ENCODE results near the gene PPP1R13B. TPM values are rescaled to one million over a fixed set of nuclear protein-coding genes. Genes with fewer than 3 reads are reported as not detected.

PPP1R13B gene
- total RNA-seq, 1 donor from 2014 or later, result 14.7 TPM

DNA sequence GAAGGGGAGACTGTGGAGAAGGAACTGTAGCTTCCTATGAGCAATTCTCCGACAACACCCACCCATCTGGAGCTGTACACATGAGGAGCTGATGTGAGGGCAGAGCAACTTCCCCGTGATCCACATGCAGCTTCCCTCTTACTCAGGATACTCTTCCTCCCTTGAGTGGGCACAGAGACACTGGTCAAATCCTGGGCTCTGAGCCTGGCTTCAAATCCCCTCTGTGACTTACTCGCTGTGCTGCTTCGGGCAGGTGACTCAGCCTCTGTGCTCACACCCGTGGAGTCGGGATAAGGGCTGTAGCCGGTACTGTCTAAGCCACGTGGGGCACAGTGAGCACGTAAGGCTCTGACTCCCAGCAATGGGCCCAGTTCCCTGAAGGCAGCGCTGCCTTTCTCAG, 100.7 kb downstream of the PPP1R13B start:
- DNase-seq (ENCODE audit: low read depth in 2 of 2), result no peak

DNA sequence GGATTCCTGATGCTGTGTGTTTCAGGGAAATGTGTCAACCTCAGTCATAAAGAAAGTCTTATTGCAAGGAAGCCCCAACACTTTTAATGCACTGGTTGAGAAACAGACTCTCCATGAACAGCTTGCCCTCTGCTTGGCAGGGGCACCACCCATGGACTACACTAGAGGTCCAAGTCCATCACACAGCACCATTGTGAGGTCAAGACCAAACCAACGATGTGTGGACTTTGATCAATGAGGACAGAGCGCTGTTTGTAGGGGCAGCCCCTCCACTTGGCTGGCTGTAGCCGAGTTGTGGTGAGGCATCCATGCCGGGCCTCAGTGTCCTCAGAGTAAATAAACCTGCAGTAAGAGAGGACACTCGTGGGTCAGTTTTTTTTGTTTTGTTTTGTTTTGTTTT, 102.0 kb downstream of the PPP1R13B start:
- no peak for DNase-seq (ENCODE audit: low read depth in 2 of 2)

DNA sequence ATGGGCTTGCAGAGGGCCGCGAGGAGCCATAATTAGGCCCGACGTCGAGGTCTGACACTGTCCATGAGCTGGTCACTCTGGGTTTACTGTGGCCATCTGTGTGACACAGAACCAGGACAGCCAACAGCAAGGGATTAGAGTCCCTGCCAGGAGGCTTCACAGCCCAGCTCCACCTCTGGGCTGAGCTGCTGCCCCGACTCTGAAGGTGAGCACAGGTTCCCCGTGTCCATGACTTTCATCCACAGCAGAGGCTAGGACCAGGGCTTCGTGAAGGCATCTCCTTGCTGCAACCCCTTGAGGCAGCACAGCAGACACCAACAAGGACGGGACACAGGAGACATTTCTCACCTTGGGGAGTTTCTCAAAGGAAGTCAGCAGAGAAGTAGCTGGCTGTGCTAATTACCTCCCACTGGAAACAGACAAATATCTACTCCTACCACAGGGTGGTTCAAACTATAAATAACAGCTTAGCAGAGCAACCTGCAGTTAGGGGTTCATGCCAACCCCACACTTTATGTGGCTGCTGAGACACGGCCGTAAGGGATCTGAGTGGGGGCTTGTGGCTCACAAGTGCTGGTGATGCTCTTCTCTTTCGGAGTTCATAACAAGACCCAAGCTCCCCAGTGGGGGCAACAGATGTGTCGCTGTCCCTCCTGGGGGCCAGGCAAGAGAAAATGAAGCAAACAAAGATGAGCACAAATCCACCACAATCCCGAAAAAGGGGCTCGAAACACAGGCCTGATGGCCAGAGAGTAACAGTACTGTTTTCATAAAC, 102.6 kb downstream of the PPP1R13B start:
- no peak for DNase-seq (ENCODE audit: low read depth in 2 of 2)

DNA sequence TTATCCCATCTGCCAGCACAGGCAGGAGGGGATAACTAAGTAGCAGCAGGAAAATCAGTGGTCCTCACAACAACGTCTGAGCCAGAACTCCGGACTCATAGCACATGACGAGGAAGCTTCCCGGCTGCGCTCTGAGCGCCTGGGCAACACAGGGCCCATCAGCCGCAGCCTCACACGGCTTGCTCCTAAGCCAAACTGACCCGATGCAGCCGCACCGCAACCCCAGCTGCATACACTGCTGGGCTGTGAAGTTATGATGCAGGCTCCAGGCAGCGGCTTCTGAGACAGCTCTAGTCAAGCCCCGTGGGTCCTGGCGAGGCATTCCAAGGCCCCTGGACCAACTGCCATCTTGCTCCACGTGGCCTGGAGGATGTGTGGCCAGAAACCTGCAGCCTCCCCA, 103.7 kb downstream of the PPP1R13B start:
- DNase-seq (ENCODE audit: low read depth in 2 of 2), result no peak

DNA sequence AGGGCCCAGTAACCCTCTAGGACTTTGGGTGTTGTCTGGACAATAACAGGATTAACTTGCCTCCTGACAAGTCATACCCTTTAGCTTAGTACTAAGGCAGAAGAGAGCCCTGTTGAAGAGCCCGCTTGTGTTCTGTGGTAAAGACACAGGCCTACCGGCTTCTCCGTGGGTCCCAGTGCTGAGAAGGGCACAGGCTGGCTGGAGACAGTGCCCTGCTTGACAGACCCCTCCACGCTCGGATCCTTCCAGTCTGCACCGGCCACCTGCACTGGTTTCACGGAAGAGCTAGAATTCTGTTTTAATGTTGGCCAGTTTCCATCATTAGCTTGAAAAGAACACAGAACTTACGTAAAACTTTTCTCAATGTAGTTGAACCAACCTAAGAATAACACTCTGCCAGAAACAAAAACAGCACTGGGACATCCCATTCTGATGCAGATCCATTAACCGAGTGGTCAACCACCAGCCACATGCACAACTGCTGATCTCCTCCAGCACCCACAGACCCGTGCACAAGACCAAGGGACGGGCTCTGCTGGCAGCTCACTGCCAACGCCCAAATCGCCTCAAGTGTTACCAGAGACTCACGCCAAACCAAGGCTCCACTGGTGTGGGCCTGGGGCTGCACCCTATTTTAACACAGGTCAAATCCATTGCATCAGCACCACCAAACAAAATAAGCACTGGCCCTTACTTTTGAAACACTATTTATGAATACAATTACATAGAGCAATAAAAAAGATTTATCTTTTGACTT, 104.7 kb downstream of the PPP1R13B start:
- no peak for DNase-seq (ENCODE audit: low read depth in 2 of 2)

DNA sequence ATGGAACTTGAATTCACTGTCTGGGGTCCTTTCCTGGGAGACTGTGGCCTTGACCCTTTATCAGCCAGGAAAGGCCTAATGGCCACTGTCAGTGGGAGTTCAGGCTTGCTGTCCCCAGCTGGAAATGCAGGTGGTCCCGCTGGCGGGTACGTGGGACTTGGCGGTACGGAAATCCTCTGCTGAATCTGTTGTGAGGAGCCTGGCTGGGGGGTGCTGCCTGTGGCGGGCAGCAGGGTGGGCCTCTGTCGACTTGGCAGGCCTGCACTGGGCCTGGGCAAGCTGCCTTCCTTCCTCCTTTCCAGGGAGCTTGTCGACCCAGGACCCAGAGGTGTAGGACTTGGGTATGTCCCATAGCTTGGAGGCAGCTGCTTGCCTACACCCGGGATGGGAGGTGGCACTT, 105.5 kb downstream of the PPP1R13B start:
- no peak for DNase-seq (ENCODE audit: low read depth in 2 of 2)

DNA sequence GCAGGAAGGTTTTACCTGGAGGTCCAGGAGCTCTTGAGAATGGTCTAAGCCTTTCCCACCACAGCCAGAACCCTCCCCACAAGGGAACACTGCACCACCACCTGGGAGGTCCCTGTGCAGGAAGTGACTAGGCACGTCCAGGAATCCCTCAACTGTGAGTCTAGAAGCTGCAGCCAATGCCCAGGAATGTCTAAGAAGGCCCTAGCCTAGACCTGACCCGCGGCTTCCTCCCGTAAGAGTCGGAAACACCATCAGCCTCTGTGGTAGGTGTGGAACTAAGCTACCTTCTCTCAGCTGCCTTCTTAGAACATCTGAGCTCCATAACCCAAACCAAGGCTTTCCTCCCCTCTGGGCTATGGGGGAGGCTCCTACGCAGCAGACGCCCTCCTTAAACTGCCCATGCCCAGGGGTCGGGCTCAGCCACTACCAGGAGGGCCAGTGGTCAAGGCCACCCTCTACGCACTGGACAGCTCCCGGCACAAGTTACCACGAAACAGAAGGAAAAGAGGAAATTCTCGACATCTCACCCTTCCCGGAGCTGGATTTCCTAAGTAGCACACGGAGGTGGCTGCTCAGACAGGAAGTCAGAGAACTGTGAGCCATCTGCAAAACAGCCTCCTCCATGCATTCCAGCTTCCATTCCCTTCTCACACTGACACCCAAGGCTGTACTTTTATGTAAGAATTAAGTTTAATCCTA, 106.2 kb downstream of the PPP1R13B start:
- DNase-seq (ENCODE audit: low read depth in 2 of 2), result peak in 1 of 2 donors; percentile 65

DNA sequence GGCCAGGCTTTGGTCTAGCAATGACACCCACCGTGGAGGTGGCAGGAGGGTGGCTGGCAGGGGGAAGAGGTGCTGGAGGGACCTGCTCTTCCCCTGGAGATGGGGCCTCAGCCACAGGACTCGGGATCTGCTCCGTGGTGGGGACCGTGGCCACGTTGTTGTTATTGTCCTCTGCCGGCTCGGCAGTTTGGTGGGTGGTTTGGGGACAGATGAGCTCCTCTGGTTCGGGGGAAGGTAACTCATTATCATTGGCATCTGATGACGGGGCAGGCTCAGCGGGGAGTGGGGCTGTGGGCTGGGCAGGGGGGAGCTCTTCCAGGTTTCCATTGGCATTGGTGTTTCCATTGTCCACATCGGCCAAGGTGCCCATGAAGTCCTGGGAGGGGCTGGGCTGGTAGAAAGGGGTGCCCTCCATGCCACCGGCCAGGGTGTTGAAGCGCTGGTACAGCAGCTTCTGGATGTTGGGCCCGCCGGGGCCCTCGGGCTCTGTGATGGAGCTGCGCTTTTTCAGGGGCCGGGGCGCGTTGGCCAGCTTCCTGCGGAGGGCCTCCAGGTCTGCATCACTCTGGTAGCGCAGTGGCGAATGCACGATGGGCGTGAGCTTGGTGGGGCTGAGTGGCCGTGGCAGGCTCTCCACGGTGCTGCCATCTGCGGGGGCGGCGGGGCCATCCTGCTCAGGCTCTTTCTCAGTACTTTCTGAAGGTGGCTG, 107.4 kb downstream of the PPP1R13B start:
- DNase-seq (ENCODE audit: low read depth in 2 of 2), result no peak

DNA sequence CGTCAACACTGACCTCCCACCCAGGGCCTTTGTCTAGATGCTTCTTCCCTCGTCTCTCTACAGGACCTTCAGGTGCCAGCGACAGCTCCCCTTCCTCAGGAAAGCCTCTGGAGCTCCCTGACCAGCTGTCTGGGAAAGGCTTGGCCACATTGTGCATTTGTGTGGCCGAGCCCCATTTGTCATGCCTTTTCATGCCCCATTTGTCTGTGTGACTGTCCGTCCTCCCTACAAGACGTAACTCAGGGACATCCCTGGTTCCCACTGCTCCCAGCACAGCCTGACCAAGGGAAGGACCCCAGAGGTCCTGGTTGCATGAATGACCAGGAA, 107.9 kb downstream of the PPP1R13B start:
- no peak for DNase-seq (ENCODE audit: low read depth in 2 of 2)

DNA sequence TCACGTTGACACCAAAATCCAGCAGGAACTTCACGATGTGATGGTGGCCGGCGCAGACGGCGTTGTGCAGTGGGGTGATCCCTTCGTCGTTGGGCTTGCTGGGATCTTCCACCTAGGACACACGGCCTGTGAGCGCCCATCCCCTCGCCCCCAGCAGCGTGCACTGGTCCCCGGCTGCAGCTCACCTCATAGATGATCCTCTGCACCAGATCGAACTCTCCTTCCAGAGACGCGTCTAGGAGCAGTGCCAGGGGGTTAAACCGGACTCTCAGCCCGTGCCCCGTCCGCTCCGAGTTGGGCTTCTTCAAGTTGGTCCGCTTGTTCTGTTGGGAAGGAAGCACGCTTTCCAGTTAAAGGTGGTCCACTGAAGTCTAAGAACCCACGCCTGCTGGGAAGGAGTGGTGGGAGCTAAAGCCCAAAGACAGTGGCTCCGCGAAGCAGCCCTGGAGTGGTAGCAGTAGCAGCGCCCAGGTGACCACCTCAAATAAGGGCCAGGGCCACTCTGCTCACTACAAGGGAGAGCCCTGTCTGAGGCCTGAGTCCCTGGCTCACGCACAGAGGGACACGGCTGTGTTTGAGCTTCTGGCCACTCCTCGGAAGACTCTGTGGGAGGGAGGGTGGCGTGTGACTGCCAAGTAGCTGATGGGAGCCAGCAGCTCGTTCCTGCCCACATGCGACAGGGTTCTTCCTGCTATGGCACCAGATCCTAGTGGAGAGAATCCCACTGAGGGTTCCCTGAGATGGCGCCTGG, 108.5 kb downstream of the PPP1R13B start:
- DNase-seq (ENCODE audit: low read depth in 2 of 2), result no peak

DNA sequence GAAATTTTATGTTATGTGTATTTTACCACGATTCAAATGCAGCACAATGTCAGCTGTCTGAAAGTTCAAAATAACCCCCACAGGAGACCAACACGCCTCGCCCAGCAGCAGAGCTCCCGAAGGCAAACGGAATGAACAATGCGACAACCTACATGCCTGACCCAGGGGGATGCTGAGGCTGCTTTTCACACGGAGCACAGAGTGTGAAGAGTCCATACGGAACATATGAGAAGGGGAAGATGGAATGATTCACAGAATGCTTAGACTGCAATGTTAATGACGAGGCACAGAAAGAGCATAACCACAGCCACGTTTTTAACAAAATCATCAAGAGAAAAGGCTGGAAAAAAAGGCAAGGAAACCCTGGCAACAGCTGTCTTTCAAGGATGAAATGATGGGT, 109.2 kb downstream of the PPP1R13B start:
- no peak for DNase-seq (ENCODE audit: low read depth in 2 of 2)

DNA sequence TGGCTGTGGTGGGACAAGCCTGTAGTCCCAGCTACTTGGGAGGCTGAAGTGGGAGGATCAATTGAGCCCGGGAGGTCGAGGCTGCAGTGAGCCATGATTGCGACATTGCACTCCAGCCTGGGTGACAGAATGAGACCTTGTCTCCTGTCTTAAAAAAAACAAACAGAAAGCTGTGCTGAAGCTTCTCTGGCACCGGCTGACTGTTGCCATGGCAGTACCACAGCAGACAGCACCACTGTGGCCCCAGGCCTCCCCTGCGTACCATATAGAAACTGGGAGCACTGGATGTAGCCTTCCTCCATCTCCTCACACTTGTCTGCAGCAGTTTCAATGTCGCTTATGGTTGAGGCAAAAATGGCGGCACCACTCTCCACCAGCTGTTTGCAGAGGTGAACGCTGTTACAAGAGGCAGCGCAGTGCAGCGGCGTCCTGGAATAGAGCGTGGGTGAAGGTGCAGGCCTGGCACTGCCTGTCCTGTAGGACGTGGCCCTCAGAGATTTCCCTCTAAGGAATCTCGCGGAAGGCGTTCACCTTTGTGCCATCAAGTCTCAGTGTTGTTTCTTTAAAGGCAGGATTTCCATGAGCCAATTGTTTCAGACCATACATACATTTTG, 109.8 kb downstream of the PPP1R13B start:
- DNase-seq (ENCODE audit: low read depth in 2 of 2), result no peak

DNA sequence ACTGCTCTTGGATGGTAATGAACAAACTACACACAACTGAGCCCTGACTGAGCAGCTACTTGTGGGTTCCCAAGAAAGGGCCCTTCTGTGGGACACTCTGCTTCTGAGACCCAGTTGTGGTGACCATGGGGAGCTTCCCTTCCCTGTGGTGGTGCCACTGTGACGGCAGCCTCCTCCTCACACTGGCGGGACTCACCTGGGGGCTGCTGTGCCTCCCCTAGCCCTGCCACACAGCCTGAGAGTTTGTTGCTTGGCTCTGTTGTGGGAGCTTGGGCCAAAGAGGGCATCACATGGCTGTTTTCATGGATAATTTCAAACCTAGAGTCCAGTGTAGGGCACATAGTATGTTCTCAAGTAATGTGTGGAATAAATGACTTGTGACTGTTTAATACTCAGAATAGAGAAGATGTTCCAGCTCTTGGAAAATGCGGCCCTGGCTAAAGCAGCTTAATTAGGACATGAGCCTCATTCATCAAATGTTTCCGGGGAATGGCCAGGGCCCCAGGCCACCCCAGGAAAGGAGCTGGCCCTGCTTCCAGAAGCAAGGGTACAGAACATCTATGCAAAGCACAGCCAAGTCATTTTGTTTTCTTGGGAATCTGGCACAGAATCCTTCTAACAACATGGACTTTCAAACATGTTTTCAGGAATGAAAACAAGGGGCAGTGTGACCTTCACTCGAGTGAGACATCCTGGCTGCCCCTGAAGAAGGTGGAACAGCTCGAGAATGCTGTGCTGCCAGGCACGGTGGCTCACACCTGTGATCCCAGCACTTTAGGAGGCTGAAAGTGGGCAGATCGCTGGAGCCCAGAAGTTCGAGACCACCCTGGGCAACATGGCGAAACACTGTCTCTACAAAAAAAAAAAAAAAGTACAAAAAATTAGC, 110.6 kb downstream of the PPP1R13B start:
- no peak for DNase-seq (ENCODE audit: low read depth in 2 of 2)

DNA sequence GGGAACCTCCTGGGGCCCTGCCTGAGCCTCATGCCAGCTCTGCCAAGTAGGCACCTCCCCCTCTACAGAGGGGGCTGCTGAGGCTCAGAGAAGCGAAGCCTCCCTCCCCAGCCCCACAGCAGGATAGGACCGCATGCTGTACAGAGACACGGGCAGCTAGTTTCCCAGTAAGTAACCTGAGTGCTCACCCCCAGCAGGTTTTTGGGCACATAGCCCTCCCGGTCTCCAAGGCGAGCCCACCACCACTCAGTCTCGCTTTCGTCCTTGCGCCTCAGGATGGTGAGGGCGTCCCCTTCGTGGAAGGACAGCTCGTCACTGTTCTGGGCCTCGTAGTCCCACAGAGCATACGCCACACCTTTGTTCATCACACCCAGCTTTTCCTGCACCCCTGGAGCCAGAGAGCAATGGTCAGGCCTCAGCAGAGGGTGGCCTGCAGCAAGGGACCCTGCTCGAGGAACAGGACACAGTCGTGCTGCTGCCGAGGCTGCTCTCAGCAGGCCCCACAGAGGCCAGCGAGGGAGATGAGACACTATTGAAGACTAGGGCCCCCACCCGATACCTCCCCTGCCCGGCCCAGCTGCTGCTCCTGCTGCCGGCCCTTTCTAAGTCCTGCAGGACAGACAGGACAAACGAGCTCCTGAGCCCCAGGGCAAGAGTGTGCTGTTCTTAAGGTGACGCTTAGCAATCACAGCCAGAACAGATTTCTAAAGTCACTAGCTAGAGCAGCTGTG, 111.4 kb downstream of the PPP1R13B start:
- DNase-seq (ENCODE audit: low read depth in 2 of 2), result no peak

DNA sequence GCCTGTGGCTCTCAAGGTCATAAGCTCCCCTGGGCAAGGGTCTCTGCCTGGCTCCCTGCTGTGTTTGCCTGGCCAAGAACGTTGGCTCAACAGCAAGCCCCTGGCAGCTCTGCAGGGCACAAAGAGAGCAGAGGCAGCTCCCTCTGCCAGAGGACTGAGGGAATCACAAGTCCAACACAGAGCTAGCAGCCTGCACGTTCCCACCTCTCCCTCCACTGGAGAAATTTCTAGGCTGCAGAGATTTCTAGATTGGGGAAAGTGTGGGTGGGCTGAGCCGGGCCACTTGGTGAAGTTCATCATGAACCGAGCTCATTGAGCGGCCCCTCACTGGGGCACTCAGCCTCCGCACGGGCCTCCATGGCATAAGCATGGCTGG, 111.9 kb downstream of the PPP1R13B start:
- peak; percentile 29 to 55 for DNase-seq (ENCODE audit: low read depth in 2 of 2)

DNA sequence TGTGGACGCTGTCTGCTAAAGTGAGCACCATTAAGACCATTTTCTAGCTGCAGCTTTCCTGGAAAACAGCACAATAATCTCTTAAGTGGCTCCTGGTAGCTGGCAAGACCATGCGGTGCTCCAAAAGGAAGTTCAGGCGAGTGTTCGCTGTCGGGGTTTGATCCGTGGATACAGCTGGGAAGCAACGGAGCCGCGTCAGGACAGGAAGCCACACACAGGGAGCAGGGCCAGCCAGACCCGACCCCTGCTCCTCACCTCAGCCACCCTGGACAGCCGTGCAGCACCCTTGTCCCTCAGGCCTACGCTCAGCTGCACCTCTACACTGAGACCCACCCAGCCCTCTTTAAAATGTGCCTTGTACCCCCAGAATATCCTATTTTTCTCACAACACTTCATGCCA, 112.4 kb downstream of the PPP1R13B start:
- peak in 1 of 2 donors; percentile 63 for DNase-seq (ENCODE audit: low read depth in 2 of 2)

DNA sequence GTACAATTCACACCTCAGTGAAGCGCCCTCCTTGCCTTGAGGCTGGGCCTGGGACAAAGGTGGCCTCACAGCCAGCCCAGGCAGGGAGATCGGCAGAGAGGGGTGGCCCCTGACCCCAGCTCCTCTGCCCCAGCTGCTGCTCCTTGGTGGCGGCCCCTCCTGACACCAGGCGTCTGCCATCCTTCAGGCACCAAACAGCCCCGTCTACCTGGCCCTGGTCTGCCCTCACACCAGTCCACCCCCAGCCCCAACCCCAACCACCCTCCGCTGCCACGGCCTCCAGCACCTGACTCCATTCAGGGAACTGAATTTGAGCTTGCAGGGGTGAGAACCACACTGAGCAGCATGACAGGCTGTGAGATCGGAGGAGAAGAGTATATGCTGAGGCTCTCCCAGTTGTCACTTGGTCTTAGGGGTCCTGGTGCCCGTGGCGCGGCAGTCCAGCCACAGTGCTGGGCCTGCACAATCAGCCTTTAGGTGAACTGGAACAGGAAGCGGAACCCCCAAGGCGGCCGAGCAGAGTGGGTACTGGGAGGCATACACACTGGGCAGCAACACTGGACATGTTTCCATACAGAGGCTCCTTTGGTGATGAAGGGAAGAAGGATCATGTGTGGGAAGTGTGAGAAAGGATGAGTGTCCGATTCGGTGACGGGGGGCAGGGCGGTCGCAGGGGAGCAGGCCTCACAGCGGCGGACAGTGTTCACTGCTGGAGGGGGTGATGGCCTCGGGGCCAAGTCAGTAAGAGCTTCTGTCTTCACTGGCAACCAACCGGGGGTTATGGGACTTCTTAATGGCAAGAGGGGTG, 113.1 kb downstream of the PPP1R13B start:
- no peak for DNase-seq (ENCODE audit: low read depth in 2 of 2)

DNA sequence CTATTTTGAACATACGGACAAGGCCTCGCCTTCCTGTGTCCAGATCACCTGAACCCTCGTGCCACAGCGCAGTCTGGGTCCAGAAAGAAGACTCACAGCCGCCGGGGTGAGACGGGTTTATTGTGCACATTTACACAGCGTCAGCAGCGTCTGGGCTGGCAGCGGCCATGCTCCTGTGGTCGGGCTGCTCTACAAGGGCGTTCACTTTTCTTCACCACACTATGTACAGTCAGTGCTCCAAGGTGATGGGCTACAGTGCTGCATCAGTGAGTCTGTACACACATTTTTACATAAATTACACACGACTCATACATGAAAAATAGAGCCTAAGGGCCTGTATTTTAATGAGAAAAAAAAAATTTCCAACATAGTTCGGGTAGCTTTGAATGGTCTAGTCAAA, 113.7 kb downstream of the PPP1R13B start:
- DNase-seq (ENCODE audit: low read depth in 2 of 2), result no peak
